ENCODE measurements around the gene TOGARAM2.

TOGARAM2 gene

GRCh38 chr2:29065068-29065811 lies 84.1 kb downstream of the TOGARAM2 start:
- Histone ChIP-seq H3K4me1 (ENCODE audit: insufficient read depth, poor library complexity, severe bottlenecking) (peaks cover 41% of the 10 kb centered on the region), H3K27ac (ENCODE audit: poor library complexity, severe bottlenecking) (no peak overlapping the region), H3K27me3 (ENCODE audit: insufficient read depth, poor library complexity, severe bottlenecking) (no peaks in the 10 kb centered on the region), H3K4me3 (ENCODE audit: severe bottlenecking) (no peak overlapping the region), H3K36me3 (ENCODE audit: low read depth) (no peaks in the 10 kb centered on the region), H3K9me3 (ENCODE audit: severe bottlenecking) (no peaks in the 10 kb centered on the region)
- no peak for TF ChIP-seq CTCF (IDR thresholded peaks at IDR 0.05; ENCODE audit: poor library complexity, severe bottlenecking)
- DNase-seq (ENCODE audit: low spot score) (no peak), ATAC-seq (ENCODE audit: low read depth) (no peak)

- no peaks in the 10 kb centered on the region for H3K9me3 ChIP-seq (ENCODE audit: severe bottlenecking)
- H3K36me3 ChIP-seq (ENCODE audit: low read depth), result no peaks in the 10 kb centered on the region
- H3K4me3 ChIP-seq (ENCODE audit: severe bottlenecking), result no peak overlapping the region
- H3K27me3 ChIP-seq (ENCODE audit: insufficient read depth, poor library complexity, severe bottlenecking), result no peaks in the 10 kb centered on the region
- H3K4me1 ChIP-seq (ENCODE audit: insufficient read depth, poor library complexity, severe bottlenecking), result peaks cover 41% of the 10 kb centered on the region
- TF ChIP-seq CTCF (IDR thresholded peaks at IDR 0.05; ENCODE audit: poor library complexity, severe bottlenecking), result no peak
- ATAC-seq (ENCODE audit: low read depth) (no peak; the same call in 2 of the 3 replicates), DNase-seq (ENCODE audit: low spot score) (no peak)
- H3K27ac ChIP-seq (ENCODE audit: poor library complexity, severe bottlenecking), result peak overlapping the region; percentile 33
These were observed 85.3 kb downstream of the TOGARAM2 start for GRCh38 chr2:29066271-29066860.

GRCh38 chr2:29066997-29067605 lies 86.0 kb downstream of the TOGARAM2 start:
- H3K36me3 ChIP-seq (ENCODE audit: low read depth), result no peaks in the 10 kb centered on the region
- DNase-seq (ENCODE audit: low spot score) (no peak), ATAC-seq (ENCODE audit: low read depth) (peak; percentile 57)
- peaks cover 41% of the 10 kb centered on the region for H3K4me1 ChIP-seq (ENCODE audit: insufficient read depth, poor library complexity, severe bottlenecking)
- H3K9me3 ChIP-seq (ENCODE audit: severe bottlenecking), result no peaks in the 10 kb centered on the region
- no peak for TF ChIP-seq CTCF (IDR thresholded peaks at IDR 0.05; ENCODE audit: poor library complexity, severe bottlenecking)
- H3K27me3 ChIP-seq (ENCODE audit: insufficient read depth, poor library complexity, severe bottlenecking), result no peaks in the 10 kb centered on the region
- peak overlapping the region; percentile 33 for H3K27ac ChIP-seq (ENCODE audit: poor library complexity, severe bottlenecking)
- no peak overlapping the region for H3K4me3 ChIP-seq (ENCODE audit: severe bottlenecking)

- no peak overlapping the region for H3K4me3 ChIP-seq (ENCODE audit: severe bottlenecking)
- peak; percentile 88 for DNase-seq (ENCODE audit: low spot score)
- no peaks in the 10 kb centered on the region for H3K36me3 ChIP-seq (ENCODE audit: low read depth)
- ATAC-seq (ENCODE audit: low read depth), result peak; percentile 86
- H3K27me3 ChIP-seq (ENCODE audit: insufficient read depth, poor library complexity, severe bottlenecking), result no peaks in the 10 kb centered on the region
- H3K4me1 ChIP-seq (ENCODE audit: insufficient read depth, poor library complexity, severe bottlenecking), result peaks cover 41% of the 10 kb centered on the region
- H3K9me3 ChIP-seq (ENCODE audit: severe bottlenecking), result no peaks in the 10 kb centered on the region
- peak overlapping the region; percentile 33 for H3K27ac ChIP-seq (ENCODE audit: poor library complexity, severe bottlenecking)
- TF ChIP-seq CTCF (IDR thresholded peaks at IDR 0.05; ENCODE audit: poor library complexity, severe bottlenecking), result no peak
These were observed 87.4 kb downstream of the TOGARAM2 start for GRCh38 chr2:29068513-29068912.
